Hindlimb muscle (tissue), 1 donor: ENCODE data around the gene NYAP2. TPM values are rescaled to one million over a fixed set of nuclear protein-coding genes. Genes with fewer than 3 reads are reported as not detected.

Experiments
- DNase-seq: peaks from one replicate; pipeline ENCODE4 v3.0.0-alpha.2; 2013
- polyA plus RNA-seq: library from polyadenylated mRNA; unstranded; fragments of 120-200 nt; gene quantifications from one replicate; pipeline ENCODE4 v1.2.1, GENCODE V29; 2013; ENCODE audit not compliant: insufficient read length

NYAP2 gene
- 0.59 TPM for polyA plus RNA-seq

DNA sequence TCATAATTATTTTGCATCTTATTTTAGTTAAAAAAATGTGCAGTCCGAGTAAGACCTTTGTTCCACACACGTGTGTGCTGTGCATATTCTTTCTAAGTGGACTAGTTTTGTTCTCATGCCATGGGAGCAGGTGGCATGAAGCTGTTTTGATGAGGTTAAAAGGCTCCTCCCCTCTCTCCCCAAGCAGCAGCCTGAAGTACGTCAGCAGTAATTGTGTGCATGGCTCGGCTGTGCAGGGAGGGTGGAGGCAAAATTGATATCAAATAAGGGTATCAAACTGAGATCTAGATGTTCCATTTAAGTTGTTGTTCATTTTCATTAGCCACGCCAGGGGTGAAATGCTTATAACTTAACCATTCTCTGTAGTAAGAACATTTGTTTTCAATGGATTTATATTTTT is at the start of gene NYAP2:
Gene NYAP2 (plus strand): TSS at position 207 of the 400 bp plus-strand sequence. CDS start 9,171 bp downstream, outside the sequence.
- no peak for DNase-seq

DNA sequence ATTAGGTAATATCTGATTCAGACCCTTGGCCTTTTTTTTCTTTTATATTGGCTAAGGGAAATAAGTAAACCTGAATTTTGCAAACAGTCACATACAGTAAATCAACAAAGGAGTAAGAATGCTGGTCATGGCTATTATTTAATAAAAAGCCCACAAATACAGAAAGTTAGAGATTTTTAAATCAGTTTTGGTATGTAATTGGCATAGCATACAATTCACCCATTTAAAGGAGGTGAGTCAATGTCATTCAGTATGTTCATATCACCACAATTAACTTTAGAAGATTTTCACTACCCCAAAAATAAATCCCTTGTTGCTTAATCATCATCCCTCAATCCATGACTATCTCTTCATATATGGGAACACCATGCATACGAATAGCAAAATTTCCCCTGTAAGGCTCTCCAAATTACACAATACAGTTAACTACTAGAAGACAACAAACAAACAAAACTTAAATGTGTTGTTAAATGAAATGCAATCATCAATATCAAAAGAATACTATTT is 45.9 kb upstream of the NYAP2 start:
- DNase-seq = no peak

DNA sequence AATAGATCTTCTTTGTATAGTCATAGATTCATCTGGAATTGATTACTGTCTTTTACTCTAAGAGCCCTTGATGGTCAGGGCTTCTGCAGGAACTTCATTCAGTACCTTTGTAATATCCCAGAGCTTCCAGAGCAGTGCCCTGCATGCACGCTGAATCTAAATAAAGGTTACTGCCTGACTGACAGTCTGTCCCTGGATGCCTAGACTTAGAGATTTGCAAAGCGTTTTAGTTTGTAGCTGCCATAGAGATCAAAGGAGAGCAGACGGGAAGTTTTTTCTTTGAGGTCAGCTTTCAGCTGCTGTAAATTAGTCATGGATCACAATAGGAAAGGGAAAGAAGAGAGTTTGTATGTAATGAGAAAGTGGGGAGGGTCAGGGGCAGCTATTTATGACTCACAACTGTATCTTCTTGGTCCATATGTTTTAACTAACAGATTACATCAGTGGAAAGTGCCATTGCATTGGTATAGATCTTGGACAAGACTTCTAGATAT is 45.2 kb upstream of the NYAP2 start:
- peak; percentile 4 for DNase-seq

DNA sequence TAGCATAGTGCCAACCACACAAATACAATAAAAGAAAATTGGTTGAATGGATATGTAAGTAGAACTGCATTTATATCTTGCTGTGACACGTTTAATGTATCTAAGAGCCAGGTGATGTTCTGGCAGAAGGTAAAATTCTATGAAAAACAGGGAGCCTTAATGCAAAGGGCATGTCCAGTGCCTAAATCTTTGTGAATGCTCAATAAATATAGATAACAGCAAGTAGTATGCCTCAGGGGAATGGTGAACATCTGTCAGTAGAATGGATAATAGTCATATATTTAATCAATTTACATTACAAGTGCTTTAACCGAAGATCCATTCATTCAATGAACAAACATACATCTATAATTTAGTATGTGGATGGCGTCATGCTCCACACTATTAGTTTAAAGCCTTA is 43.7 kb upstream of the NYAP2 start:
- DNase-seq = no peak

DNA sequence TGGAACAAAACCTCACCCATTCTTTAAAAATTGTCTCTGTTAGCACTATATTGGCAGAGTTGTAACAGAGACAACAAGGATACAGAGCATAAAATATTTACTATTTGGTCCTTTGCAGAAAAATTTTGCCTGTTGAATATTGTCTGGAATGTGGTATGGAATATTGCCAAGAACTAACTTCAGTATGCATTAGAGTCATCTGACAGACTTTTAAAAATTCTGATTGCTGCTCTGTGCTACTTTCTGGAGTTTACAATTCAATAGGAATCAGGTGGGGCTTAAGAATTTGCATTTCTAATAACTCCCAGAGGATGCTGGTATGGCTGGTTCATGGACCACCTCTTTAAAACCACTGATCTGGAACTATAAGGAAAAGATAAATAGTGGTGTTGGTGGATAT is 32.8 kb upstream of the NYAP2 start:
- DNase-seq = no peak

DNA sequence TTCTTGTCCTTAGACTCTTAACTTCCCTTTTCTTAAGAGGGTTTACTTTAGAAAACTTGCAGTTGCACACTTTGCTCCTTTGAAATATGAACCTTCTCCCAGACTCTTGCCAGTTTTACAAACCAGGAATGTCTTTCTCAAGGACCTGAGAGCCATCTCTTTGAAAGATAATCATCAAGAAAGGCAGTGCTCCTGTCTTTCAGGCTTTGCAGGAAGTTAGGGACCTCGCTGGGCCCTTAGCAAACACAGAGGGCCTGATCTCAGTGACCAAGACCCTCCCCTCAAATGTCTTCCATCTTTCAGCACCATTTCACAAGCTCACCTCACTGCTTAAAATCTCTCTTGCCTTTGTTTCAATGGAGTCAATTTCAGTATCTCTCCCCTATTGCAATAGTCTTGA is 32.0 kb upstream of the NYAP2 start:
- no peak for DNase-seq

DNA sequence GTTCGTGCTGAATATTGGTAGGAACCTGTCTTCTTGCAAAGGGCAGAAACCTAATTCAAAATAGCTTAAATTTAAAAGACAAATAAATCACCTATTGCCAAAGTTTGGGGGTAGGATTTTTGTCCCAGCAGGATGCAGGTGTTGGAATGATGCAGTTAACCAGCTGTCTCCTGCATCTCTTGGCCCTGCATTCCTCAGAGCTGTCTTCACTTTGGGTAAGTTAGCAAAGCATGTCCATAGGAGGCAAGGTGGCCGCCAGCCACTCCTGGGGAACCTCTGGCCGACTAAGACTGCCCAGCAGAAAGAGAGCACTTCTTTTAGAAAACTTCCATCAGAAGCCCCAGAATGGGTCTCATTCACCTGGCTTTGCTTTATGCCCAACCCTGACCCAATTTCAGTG is 20.5 kb upstream of the NYAP2 start:
- no peak for DNase-seq

DNA sequence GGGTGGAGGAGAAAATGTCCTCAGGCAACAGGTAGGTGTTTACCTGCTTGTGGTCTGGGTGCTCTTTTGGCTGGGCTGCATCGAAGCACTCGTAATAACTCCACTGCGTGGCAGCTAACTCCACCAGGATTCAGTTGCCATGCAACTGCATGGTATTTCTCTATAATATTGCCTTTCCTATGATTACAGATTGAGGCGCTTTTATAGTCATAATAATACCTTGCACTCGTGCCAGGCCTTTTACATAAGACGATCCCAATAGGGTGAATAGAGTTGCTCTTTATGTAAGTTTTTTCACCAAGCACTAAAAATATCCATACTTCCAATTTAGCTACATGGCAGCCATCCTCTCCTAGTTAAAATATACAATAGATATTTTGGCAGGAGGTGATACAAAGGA is 19.7 kb upstream of the NYAP2 start:
- DNase-seq = no peak

DNA sequence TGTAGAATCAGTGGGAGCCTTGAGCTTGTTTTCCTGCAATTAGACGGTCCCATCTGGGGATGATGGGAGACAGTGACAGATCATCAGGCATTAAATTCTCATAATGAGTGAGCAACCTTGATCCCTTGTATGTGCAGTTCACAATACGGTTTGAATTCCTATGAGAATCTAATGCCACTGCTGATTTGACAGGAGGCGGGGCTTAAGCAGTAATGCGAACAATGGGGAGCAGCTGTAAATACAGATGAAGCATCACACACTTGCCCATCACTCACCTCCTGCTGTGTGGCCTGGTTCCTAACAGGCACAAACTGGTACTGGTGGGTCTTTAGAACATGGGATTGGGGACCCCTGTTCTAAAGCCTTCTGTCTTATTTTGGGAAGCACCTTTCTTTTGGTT is 17.9 kb upstream of the NYAP2 start:
- no peak for DNase-seq

DNA sequence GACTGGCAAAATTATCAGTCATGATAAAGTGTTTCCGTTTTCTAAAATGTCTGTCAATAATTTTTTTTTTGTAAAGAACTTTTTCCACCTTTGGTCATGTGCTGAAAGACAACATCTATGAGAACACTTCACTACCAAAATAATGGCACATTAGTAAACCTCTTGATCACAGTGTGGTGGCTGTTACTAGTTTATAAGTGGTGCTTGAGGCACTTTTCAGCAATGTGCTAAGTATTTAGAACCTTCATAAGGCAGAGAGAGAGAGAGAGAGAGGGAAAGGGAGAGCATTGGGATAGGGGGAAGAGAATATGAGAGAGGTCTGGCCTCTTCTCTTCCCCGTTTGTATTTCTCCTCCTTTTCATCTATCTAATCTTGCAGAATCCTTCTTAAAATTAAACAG is 1.1 kb upstream of the NYAP2 start:
- no peak for DNase-seq

DNA sequence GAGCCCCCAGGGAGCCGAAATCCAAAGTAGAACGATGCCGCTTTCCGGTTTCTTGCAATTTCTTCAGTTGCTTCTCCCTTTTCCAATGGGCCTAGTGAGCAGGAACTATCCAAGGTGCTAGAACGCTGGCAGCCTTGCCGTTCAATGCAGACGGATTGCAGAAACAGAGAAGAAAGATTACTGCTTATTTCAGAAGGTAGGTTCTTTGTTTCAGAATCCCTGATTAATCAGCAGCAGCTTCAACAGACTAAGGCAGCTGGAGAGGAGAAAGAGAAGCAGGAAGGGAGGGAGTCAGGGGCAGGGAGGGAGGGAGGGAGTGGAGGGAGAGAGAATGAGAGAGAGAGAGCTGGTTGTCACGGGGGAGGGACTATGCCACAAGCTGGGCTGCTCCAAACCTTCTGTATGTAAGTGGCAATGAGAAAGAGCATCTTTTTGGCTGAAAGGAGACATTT is 576 bp downstream of the NYAP2 start:
- DNase-seq = peak; percentile 38

DNA sequence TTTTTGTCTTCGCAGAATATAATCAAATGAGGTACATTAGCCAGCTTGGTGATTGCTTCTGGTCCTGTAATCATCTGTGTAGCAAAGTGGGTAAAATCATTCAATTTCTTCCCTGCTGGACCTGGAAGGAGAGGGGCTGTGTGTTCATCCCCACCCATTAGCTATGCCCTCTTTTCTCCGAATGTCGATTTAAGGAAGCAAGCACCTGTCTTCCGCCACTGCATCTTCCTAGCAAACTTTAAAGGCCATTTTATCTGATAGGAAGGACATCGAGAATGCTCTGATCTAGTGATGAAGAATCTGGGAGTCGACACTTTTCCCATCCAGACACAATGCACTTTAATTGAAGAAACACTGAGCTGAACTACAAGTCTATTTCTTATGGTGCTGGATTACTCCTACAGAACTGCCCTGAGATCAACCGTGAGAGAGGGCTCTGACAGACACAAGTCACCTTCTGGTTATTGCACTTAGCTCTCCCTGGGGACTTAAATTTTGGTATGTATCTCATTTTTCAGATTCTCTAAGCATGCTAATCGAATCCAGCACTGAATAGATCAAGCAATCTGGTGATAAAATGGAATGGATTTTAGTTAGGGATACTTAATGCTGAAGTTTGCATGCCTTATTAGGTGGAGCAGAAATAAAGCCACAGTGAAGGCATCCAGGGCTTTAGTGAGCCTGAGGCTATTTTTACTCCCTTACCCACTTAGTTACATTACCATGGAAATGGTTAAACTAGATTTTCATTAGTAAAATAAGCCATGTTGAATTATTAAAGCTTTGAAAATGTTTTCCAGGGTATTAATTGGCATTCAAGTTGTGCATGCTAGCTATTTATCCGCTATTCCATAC is 1.3 kb downstream of the NYAP2 start:
- no peak for DNase-seq

DNA sequence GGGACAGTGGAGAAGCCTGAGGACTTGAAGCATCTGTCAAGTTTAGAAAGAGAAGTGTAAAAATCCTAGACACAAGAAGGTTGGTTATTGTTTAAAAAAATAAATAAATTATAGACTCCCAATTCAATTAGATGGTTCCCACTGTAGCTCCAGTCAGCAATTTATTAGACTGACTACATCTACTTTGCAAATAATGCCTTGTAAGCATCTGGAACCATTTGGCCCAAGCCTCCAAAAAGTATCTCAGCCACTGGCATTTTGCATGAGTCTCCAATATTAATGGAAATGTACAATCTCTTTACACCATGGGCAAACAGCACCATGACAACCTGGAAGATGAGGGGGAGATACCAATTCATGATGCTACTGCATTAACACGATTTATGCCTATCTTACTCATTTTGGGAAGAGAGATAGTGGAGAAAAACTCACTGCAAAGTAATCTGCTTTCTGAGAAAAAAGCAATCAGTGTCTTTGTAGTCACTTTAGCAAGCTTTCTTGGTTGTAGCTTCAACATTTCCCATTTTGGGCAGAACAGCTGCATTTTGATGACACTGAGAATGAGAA is 2.8 kb downstream of the NYAP2 start:
- no peak for DNase-seq

DNA sequence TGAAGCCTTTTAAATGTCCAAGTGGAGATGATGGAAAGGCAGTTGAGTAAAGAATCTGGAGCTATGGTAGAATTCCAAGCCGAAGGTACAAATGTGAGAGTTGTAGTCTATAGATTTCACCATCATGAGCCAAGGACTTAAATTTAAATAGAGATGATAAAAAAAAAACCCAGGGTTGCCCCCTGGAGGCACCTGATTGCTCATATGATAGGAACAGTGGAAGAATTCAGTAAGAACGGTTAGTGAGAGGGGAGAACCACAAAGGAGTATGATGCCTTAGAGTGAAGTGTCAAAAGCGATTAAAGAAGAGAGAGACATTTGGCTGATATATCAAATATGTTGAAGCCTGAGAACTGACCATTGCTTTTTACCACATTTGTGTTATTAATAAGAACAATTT is 11.9 kb downstream of the NYAP2 start:
- no peak for DNase-seq

DNA sequence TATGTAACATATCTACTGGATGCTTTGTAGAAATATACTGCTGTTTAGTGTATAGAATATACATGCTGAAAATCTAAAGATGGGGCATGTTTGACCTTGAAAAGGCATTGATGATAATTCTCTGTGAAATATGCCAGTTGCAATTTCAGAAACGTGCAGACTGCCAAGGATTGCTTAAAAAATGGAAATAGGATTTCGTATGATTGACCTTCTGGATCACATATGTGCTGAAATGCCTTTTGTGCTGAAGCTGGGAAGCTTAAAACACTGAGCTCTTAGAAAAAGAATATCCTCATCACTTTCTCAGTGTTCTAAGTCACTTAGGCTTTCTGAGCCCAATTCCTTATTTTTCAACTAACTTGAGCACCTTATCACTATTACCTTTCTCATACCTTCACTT is 14.3 kb downstream of the NYAP2 start:
- DNase-seq = no peak

DNA sequence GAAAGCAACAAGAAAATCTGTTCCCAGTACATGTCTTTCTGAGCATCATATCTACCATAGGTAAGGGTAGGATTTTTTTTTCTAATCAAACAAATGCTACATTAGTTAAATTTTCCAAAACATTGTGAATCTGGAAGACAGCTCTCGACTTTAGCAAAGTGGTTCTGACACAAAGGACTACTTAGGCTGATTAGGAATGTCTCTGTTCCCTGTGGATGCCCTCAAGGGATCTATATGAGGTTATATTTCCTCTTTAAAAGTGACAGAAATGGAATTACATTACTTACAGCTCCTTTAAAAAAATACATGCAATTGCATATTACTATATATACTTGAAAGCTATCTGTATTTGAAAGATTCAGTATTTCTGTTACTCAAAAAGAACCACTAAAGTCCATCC is 15.4 kb downstream of the NYAP2 start:
- no peak for DNase-seq

DNA sequence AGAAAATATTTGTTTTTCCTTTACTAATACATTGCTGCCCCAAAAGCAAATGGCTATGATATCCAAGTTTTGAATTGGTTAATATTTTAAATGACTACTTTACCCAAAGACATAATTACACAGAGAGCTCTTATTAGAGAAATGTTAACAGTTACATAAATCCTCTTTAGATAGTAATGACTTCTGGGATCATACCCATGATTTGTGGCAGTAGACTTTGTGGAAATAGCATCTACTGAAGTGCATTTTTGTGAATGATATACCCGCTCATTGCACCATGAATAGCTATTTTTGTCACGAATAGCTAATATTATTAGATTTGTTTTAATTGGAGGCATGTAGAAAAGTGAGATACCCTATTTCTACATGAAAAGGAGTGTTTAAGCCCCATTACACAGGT is 15.8 kb downstream of the NYAP2 start:
- no peak for DNase-seq

DNA sequence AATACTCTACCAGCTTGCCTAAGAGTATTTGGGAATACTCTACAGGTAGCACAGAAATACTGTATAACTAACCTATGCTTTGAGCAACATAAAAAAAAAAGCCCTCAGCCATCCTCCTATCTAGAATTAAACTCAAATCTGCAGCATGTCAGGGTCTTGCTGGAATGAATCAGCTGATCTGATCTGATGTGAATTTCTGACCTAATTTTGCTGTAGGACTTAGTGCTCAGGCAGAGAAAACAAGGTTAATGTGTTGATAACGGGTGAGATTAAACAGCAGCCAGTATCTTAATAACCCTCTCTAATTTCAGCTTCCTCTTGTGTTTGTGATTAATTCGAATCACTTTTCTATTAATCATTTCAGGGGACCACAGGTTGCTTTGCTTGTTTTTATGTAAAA is 16.3 kb downstream of the NYAP2 start:
- no peak for DNase-seq

DNA sequence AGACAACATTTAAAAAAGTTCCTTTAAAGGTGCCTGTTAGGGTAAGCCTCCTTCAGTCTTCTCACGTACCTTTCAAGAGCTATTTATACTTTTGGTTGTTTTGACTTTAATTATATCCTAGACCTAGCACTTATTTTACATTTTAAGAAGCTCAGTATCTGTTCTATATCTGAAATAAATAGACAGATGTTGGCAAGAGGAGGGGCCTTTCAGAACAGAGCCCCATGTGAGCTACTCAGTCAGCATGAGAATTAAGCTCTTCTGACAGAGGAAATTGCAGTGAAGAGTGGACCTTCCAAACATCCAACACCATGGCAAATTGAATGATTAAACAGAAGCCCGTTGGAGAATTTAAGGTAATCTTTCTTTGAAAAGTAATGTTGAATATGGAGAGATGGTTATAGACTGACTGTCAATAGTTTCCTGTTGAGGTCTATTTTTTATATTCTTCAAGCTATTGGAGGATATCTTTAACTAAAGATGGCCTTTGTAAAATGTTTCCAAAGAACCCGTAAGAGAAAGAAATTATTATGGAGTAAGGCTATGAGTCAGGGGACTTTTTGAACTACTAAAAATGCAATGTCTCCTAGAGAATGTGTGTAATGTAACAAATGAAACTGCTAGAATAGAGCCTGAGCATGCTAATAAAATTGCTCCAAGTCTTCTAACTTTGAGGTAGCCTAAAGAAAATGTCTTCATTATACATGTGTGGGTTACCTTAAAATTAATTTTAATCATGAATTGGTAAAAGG is 17.3 kb downstream of the NYAP2 start:
- DNase-seq = no peak

DNA sequence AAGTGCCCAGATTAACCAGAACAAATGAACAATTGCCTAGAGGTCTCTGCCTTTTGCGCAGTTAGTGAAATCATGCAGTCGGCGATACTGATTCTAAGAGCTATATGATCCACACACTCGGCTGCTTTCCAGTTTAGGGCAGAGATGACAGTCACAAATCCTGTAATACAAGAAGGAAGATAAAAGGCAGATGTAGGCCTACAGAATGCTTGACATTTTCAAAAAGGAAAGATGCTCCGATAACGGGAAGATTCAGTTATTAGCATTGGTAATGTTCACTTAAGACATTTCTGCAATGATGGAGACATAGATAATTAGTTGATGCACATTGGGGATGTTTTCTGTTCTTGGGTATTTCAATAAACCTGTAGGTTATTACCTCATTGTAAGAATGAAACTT is 19.5 kb downstream of the NYAP2 start:
- DNase-seq = no peak

DNA sequence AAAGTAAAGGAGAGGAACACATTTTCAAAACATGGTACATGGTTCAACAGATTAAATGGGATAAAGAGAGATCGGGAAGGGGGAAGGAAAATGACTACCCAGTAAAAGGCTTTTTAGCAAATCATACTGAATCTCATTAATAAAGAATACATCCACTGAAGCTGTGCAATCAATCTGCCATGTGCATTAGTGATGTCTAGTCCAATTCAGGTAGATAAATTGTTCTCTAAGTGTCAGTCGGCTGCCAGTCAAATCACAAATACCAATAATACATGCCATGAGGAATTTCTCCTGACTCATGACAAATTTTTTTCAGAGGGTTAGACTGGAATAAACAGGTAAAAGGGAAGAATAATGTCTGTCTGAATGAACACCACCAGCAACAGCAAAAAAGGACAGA is 22.6 kb downstream of the NYAP2 start:
- DNase-seq = no peak

DNA sequence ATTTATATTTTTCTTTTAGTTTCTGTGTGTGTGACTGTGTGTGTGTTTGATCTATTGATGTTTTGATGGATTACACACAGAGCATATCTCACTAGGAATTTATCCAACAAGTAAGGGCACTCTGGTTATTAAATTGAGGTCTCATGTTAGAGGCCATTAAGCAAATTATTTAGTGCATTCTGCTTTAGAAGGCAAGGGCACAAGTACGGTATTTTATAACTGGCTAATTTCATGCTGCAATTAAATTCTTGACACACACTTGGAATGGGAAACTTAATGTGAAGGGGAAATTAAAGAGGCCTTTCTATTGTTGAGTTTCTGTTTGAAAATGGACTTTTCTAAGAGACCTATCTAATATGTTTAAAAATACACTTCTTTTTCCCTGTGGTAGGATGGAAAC is 25.8 kb downstream of the NYAP2 start:
- DNase-seq = no peak

DNA sequence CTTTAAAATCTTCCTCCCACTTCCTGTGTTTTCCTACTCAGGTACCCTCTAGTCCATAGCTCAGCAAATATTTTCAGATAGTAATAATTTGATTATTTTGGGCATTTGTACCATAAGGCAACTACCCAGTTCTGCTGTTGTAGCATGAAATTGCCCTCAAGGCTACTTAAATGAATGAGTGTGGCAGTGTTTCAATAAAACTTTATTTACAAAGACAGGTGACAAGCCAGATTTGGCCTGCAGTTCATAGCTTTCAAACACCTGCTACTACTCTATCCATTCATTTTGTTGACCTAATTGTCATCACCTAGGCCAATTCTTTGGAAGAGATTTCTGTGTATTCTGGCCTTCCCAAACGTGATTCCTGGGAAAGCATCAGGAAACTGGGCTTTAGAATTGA is 28.9 kb downstream of the NYAP2 start:
- DNase-seq = no peak
